ENCODE data around the gene SGO2.
A peak's percentile ranks its signal among the peaks of the same experiment; 100 is the strongest.
"Not testable (repeated sequence)": the region's sequence is repeated elsewhere in the genome, so short reads cannot be mapped to it uniquely, and the experiment has no call there.

SGO2 gene

GRCh38 chr2:200525551-200525881 is 491 bp upstream of the SGO2 start:
- no peak for DNase-seq

DNA sequence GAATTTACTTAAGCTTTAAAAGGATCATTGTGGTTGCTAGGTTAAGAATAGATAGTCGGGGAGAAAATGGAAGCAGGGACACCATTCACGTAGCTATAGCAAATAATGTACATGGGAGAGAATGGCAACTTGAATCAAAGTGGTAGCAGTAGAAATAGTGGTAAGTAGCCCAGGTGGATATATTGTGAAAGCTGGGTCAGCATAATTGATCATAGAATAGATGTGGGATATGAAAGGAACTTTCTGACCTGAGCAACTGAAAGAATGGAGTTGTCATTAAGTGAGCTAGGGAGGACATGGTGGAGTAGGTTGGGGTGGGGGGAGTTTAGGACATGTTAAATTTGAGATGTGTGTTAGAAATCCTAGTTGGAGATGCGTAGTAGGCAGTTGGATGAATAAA is 2.2 kb downstream of the SGO2 start:
- DNase-seq = no peak

GRCh38 chr2:200533754-200534153 is 7.7 kb downstream of the SGO2 start:
- DNase-seq = no peak

- DNase-seq = no peak
Measured at GRCh38 chr2:200534572-200534971, 8.6 kb downstream of the SGO2 start.

DNA sequence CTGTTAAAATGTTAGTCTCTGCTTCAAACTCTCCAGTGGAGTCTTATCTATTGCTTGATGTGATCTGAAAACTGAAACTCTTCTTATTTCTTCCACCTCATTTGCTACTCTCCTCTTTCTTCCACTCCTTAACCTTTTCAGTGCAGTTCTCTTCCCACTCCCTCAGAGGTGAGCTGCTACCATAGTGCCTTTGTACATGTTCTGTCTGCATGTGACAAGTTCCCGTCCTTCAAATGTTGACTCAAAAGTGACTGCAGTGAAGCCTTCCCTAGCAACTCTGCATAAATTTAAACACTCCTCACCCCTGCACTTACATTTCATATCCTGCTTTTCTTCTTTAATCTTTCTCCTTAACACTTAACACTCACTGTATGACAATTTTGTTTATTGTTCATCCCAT is 12.1 kb downstream of the SGO2 start:
- DNase-seq = no peak

DNA sequence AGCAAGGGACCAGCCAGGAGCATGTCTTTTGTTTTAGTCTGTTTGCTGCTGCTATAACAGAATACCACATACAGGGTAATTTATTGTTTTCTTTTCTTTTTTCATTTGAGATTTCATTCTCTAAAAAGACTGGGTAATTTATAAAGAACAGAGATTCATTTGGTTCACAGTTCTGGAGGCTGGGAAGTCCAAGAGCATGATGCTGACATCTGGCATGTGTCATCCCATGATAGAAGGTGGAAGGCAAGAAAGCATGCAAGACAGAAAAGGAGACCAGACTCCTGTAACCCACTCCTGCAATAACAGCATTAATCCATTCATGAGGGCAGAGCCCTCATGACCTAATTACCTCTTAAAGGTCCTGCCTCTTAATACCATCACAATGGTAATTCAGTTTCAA is 14.8 kb downstream of the SGO2 start:
- no peak for DNase-seq

GRCh38 chr2:200566596-200566995 is 40.6 kb downstream of the SGO2 start:
- DNase-seq = not testable (repeated sequence)

- DNase-seq = no peak
Measured at GRCh38 chr2:200567932-200568331, 41.9 kb downstream of the SGO2 start.

DNA sequence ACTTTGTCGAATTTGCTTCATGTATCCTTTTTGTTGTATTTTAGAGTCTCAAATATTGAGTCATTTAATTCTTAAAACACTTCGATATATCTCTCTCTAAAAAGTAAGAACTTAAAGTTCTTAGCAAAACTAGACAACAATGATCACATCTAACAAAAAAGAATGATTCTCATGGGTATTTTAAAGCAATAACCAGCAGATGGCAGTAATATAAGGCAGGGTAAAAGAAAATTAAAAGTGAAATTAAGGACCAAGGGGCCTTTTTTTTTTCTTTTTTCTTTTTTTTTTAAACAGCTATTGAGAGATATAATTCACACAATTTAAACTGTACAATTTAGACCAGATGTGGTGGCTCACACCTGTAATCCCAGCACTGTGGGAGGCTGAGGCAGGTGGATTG is 50.0 kb downstream of the SGO2 start:
- no peak for DNase-seq

- DNase-seq = no peak
Measured at GRCh38 chr2:200577027-200577426, 51.0 kb downstream of the SGO2 start.

- no peak for DNase-seq
Measured at GRCh38 chr2:200578778-200579177, 52.8 kb downstream of the SGO2 start.

DNA sequence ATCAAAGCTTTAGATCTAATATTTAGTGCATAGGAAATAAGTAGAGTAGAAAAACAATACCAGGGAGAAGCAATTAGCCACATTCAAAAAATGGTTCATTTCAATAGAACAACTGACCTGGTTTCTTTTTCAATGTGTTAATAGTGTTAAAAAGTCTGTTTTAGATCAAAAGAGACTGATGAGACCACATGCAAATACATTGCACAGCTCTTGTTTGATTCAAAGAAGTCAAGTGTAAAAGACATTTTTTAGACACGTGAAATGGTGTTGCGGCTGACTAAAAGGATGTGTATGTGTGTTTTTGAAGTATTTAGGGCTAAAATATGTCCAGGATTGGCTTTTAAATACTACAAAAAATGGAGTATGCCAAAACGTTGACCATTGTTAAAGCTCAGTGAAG is 58.6 kb downstream of the SGO2 start:
- DNase-seq = no peak

DNA sequence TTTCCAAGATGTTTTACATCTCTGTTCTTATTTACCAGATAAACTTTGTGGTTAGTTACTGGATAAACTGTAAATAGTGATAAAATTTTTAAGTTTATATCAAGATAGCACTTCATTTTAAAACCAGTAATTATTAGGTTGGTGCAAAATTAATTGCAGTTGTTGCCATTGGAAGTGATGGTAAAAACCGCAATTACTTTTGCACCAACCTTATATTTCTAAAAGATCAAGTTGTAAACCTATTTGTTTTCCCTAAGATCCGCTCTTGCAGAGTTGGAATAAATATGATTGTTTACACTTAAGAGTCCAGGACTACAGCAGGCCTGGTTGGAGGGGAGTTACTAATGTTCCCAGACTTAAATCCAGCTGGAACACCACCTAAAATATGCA is 59.3 kb downstream of the SGO2 start:
- DNase-seq = no peak

DNA sequence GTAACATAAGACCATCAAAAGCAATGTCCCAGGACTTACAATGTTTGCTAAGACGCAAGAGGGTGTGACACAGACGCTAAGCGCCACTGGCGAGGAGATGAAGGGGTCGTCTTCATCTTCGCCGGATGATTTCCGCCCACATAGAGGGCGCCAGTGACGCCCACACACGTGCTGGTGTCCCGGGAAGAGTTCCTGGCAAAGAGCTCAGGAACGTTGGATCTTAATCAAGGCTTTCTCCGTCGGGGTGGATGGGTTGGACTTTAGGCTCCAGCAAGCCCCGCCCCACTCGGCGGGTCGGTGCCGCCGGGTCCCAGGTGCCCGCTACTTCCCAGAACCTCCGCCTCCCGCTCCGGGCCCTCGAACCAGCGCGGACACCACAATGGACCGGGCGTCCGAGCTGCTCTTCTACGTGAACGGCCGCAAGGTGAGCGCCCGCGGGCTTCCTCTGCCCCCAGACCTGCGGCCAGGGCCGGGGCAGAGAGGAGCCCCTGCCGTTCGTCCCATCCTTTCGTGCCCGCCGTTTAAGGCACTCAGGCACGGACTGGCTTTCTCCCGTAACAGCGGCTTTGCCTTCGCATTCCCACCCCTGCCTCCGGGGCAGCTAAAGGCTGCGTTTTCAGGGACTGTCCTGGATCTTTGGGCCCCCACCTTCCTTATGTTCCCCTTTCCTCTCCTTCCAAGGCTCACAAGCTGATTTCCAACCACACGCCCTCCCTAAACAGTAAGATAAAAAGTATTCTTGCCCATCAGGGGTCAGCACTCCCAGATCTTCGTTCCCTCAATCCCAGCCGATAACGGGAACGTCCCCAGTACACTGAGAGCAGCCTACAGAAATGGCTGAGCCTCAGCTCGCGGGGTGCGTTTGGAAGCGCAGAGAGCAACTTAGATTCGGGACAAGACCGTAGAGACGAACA is 60.0 kb downstream of the SGO2 start, which contains the start of gene AOX1:
Gene AOX1 (plus strand): TSS at position 285 of the 914 bp plus-strand sequence. CDS start 95 bp downstream, at position 380.
- peak; percentile 10 to 12 for DNase-seq

GRCh38 chr2:200586644-200586975 is 60.6 kb downstream of the SGO2 start:
- DNase-seq = no peak

- no peak for DNase-seq
Measured at GRCh38 chr2:200587007-200587616, 61.1 kb downstream of the SGO2 start.

- no peak for DNase-seq
Measured at GRCh38 chr2:200588076-200588678, 62.2 kb downstream of the SGO2 start.

- DNase-seq = no peak
Measured at GRCh38 chr2:200590090-200590489, 64.1 kb downstream of the SGO2 start.

GRCh38 chr2:200591308-200591707 is 65.3 kb downstream of the SGO2 start:
- DNase-seq = no peak

DNA sequence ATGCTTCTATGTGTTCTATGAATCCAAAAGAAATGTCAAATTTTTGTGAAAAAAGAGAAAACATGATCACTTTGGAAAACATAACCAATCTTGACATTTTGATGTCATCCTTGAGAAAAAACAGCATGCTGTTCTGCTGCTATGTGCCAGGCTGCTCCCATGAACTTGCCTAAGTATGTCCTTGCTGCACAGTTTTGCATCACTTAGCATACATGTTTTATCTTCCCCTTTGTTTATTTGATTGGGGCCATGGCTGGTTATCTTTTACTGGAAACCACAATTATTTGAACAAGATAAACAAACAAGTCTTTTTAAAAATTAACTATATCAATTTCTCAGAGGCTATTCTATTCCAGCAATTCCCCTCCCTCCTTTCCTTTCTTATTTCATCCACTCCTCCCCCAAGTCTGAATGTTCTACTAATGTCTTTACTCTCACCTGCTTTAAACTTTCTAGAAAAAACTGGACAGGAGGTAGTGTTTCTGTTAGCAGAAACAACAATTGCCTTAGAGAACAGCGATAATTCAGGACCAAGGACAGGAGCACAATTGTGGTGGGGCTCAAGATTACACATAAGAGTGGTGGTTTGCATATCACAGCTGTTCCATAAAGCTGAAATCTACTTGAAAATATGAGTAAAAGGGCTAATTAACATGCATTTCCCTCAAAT is 66.5 kb downstream of the SGO2 start:
- no peak for DNase-seq

- no peak for DNase-seq
Measured at GRCh38 chr2:200593905-200594304, 67.9 kb downstream of the SGO2 start.

GRCh38 chr2:200595913-200596312 is 69.9 kb downstream of the SGO2 start:
- no peak for DNase-seq

DNA sequence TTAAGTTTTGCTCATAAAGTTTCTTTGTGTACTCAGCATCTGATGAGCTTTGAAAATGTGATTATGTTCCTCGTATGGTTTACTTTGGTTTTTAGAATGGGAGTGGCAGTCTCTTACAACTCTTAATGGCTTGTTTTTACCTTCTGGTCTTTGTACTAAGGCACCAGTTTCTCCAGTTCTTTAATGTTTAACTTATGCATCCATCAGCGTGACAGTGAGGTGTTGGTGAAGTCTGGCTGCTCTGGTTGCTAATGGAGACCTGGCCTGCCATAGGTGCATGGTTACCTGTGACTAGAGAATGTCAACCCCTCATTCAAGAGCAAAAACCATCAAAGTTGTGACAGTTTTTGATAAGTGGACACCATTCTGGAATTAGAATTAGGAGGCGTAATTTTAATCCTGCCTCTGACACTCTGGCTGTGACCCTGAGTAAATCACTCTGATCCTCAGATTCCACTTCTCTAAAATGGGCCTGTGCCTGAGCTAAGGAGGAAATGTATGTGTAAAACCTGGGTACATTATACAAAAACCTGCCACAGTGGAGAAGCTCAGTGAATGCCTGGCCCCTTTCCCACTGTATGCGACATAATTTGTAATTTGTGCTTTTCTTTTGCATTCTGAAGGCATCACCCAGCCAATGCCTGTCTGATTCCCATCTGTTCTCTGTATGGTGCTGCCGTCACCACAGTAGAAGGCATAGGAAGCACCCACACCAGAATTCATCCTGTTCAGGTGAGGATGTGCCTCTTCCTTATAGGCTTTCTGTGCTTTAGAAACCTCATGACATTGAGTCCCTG is 71.0 kb downstream of the SGO2 start:
- no peak for DNase-seq

Measured in activated CD4-positive, alpha-beta T cell treated with anti-CD3 and anti-CD28 coated beads for 4 hours (primary cell).